Mesodermal cell (in vitro differentiated cells): ENCODE data around the gene SPDYA.

Experiments used
- H3K27ac ChIP-seq: 2 replicates; pipeline ENCODE4 v1.7.0; 2013; ENCODE audit warnings: mild to moderate bottlenecking, low read depth, low read length, moderate library complexity; ENCODE audit not compliant: severe bottlenecking
- H3K36me3 ChIP-seq: 2 replicates; pipeline ENCODE4 v1.7.1; 2013; ENCODE audit warnings: mild to moderate bottlenecking, low read length, moderate library complexity; ENCODE audit not compliant: control insufficient read depth, insufficient read depth
- H3K4me1 ChIP-seq: one replicate; pipeline ENCODE4 v1.7.1; 2013; ENCODE audit warnings: mild to moderate bottlenecking, low read length; ENCODE audit not compliant: insufficient read depth, control insufficient read depth, poor library complexity, severe bottlenecking
- H3K4me3 ChIP-seq: 2 replicates; pipeline ENCODE4 v1.7.0; 2013; ENCODE audit warnings: low read length, control low read depth, mild to moderate bottlenecking; ENCODE audit not compliant: insufficient read depth, poor library complexity, severe bottlenecking; ENCODE audit errors: extremely low read depth
- H3K9me3 ChIP-seq: 2 replicates; pipeline ENCODE4 v1.7.1; 2013; ENCODE audit warnings: mild to moderate bottlenecking, low read length, moderate library complexity; ENCODE audit not compliant: control insufficient read depth
- WGBS, 2 experiments: methylation state at CpG; one replicate each; pipeline ENCODE4 v1.1.5; 2013; ENCODE audit warnings: missing lambda C conversion rate in 2 of 2; ENCODE audit not compliant: insufficient coverage in 2 of 2; 5-methylcytosine and 5-hydroxymethylcytosine counted together

The SPDYA gene

GRCh38 chr2:28824207-28824606, 13.6 kb downstream of the SPDYA start:
- WGBS, 2 experiments = 100% methylated on average over 1 of the region's 2 CpGs; no CpG with 5 or more reads in 1 of the 2 experiments
- H3K9me3 ChIP-seq = no peaks in the 10 kb centered on the region
- H3K27ac ChIP-seq = no peak overlapping the region
- no peak overlapping the region for H3K4me3 ChIP-seq
- no peaks in the 10 kb centered on the region for H3K4me1 ChIP-seq
- no peaks in the 10 kb centered on the region for H3K36me3 ChIP-seq

- Histone ChIP-seq H3K36me3 (no peaks in the 10 kb centered on the region), H3K9me3 (no peaks in the 10 kb centered on the region), H3K4me1 (no peaks in the 10 kb centered on the region), H3K27ac (no peak overlapping the region), H3K4me3 (no peak overlapping the region)
Observed at GRCh38 chr2:28824870-28825269, 14.2 kb downstream of the SPDYA start.

GRCh38 chr2:28828382-28828781, 17.7 kb downstream of the SPDYA start:
- 94 to 100% methylated on average over 1 to 2 of the region's 2 CpGs for WGBS, 2 experiments
- Histone ChIP-seq H3K4me3 (no peak overlapping the region), H3K27ac (no peak overlapping the region)

GRCh38 chr2:28833740-28834470, 23.3 kb downstream of the SPDYA start:
- Histone ChIP-seq H3K4me3 (no peak overlapping the region), H3K27ac (no peak overlapping the region), H3K9me3 (no peaks in the 10 kb centered on the region), H3K36me3 (no peaks in the 10 kb centered on the region), H3K4me1 (no peaks in the 10 kb centered on the region)
- WGBS, 2 experiments = no CpG with 5 or more reads among the region's 2 CpGs

More at GRCh38 chr2:28828382-28828781, 17.7 kb downstream of the SPDYA start:
- H3K4me1 ChIP-seq = no peaks in the 10 kb centered on the region
- H3K36me3 ChIP-seq = no peaks in the 10 kb centered on the region
- H3K9me3 ChIP-seq = no peaks in the 10 kb centered on the region

GRCh38 chr2:28835781-28836180, 25.1 kb downstream of the SPDYA start:
- Histone ChIP-seq H3K9me3 (no peaks in the 10 kb centered on the region), H3K36me3 (no peaks in the 10 kb centered on the region), H3K4me3 (no peak overlapping the region), H3K27ac (no peak overlapping the region), H3K4me1 (no peaks in the 10 kb centered on the region)
- no CpG with 5 or more reads among the region's 2 CpGs for WGBS, 2 experiments

- H3K36me3 ChIP-seq = peaks cover under 1% of the 10 kb centered on the region
- no peak overlapping the region for H3K4me3 ChIP-seq
- no peak overlapping the region for H3K27ac ChIP-seq
- no peaks in the 10 kb centered on the region for H3K9me3 ChIP-seq
- no peaks in the 10 kb centered on the region for H3K4me1 ChIP-seq
- 100% methylated on average over 1 of the region's 2 CpGs; no CpG with 5 or more reads in 1 of the 2 experiments for WGBS, 2 experiments
Observed at GRCh38 chr2:28838971-28839370, 28.3 kb downstream of the SPDYA start.

- no peaks in the 10 kb centered on the region for H3K9me3 ChIP-seq
- WGBS, 2 experiments = 100% methylated on average over 1 to 2 of the region's 3 CpGs
Observed at GRCh38 chr2:28842042-28842441, 31.4 kb downstream of the SPDYA start.

GRCh38 chr2:28855193-28855592, 44.6 kb downstream of the SPDYA start:
- Histone ChIP-seq H3K4me1 (no peaks in the 10 kb centered on the region), H3K27ac (no peak overlapping the region), H3K4me3 (no peak overlapping the region), H3K9me3 (no peaks in the 10 kb centered on the region), H3K36me3 (peaks cover 31% of the 10 kb centered on the region)
- WGBS, 2 experiments = 100% methylated on average over 1 of the region's 1 CpG

More at GRCh38 chr2:28842042-28842441, 31.4 kb downstream of the SPDYA start:
- Histone ChIP-seq H3K36me3 (peaks cover 12% of the 10 kb centered on the region), H3K4me1 (no peaks in the 10 kb centered on the region), H3K4me3 (no peak overlapping the region), H3K27ac (no peak overlapping the region)

- H3K4me1 ChIP-seq = no peaks in the 10 kb centered on the region
- peaks cover 39% of the 10 kb centered on the region for H3K36me3 ChIP-seq
- H3K27ac ChIP-seq = no peak overlapping the region
- no peak overlapping the region for H3K4me3 ChIP-seq
- H3K9me3 ChIP-seq = no peaks in the 10 kb centered on the region
Observed at GRCh38 chr2:28855977-28856376, 45.3 kb downstream of the SPDYA start.

- H3K9me3 ChIP-seq = no peaks in the 10 kb centered on the region
- H3K36me3 ChIP-seq = peaks cover 8% of the 10 kb centered on the region
- peaks cover 3% of the 10 kb centered on the region for H3K4me1 ChIP-seq
- peak overlapping the region; percentile 95 for H3K4me3 ChIP-seq
- no peak overlapping the region for H3K27ac ChIP-seq
- 78 to 80% methylated on average over 12 of the region's 12 CpGs for WGBS, 2 experiments
Observed at GRCh38 chr2:28868611-28869010, 58.0 kb downstream of the SPDYA start.

- WGBS, 2 experiments = 0% methylated on average over 24 to 28 of the region's 29 CpGs
- Histone ChIP-seq H3K27ac (peak overlapping the region; percentile 78), H3K4me1 (peaks cover 3% of the 10 kb centered on the region)
Observed at GRCh38 chr2:28869494-28870145, 59.0 kb downstream of the SPDYA start.

More at GRCh38 chr2:28869494-28870145, 59.0 kb downstream of the SPDYA start:
- Histone ChIP-seq H3K4me3 (peak overlapping the region; percentile 95), H3K36me3 (peaks cover 6% of the 10 kb centered on the region), H3K9me3 (no peaks in the 10 kb centered on the region)
